Spinal cord (tissue), 10 donors: Measurements from ENCODE around the gene DNAAF5. TPM values are rescaled to one million over a fixed set of nuclear protein-coding genes. Genes with fewer than 3 reads are reported as not detected.

ENCODE experiments used
- DNase-seq, 6 donors: peaks; one replicate each; pipeline versions ENCODE4 v3.0.0 to v3.0.0-alpha.2; 2013 to 2015; ENCODE audit warnings: low spot score in 6 of 6, low read depth in 4 of 6
- H3K27ac ChIP-seq: one replicate; pipeline ENCODE4 v1.5.1; 2013; ENCODE audit warnings: low read depth, low read length, control low read depth
- H3K27me3 ChIP-seq: one replicate; pipeline ENCODE4 v1.6.1; 2013; ENCODE audit warnings: low read length; ENCODE audit not compliant: control insufficient read depth, insufficient read depth
- H3K36me3 ChIP-seq: one replicate; pipeline ENCODE4 v1.6.1; 2013; ENCODE audit warnings: low read length; ENCODE audit not compliant: control insufficient read depth, insufficient read depth
- H3K4me1 ChIP-seq: one replicate; pipeline ENCODE4 v1.6.1; 2013; ENCODE audit warnings: low read length; ENCODE audit not compliant: control insufficient read depth, insufficient read depth
- H3K4me3 ChIP-seq: one replicate; pipeline ENCODE4 v1.5.1; 2013; ENCODE audit warnings: low read depth, low read length, control low read depth
- H3K9me3 ChIP-seq: one replicate; pipeline ENCODE4 v1.6.1; 2013; ENCODE audit warnings: low read length; ENCODE audit not compliant: control insufficient read depth, insufficient read depth
- WGBS: methylation state at CpG from one replicate; pipeline ENCODE4 v1.1.5; 2013; ENCODE audit warnings: missing lambda C conversion rate; ENCODE audit not compliant: insufficient coverage; 5-methylcytosine and 5-hydroxymethylcytosine counted together
- polyA plus RNA-seq, 2 donors: library from polyadenylated mRNA; unstranded; fragments of 120-200 nt; gene quantifications; one replicate each; pipeline ENCODE4 v1.2.1, GENCODE V29; 2013; ENCODE audit not compliant: insufficient read length in 2 of 2
- total RNA-seq, 2 donors: library from RNA; depleted of rRNA in 1 of 2; stranded (reverse); fragments of 120-200 nt in 1 of 2; fragments of >200 nt in 1 of 2; gene quantifications; one replicate each; pipeline versions ENCODE4 v1.2.3 to v1.2.4, GENCODE V29; 2013 to 2014
- donor health status: healthy.

Gene DNAAF5
- total and polyA plus RNA-seq, 4 donors: 10.9 to 23.3 (median 22.4) TPM

DNA sequence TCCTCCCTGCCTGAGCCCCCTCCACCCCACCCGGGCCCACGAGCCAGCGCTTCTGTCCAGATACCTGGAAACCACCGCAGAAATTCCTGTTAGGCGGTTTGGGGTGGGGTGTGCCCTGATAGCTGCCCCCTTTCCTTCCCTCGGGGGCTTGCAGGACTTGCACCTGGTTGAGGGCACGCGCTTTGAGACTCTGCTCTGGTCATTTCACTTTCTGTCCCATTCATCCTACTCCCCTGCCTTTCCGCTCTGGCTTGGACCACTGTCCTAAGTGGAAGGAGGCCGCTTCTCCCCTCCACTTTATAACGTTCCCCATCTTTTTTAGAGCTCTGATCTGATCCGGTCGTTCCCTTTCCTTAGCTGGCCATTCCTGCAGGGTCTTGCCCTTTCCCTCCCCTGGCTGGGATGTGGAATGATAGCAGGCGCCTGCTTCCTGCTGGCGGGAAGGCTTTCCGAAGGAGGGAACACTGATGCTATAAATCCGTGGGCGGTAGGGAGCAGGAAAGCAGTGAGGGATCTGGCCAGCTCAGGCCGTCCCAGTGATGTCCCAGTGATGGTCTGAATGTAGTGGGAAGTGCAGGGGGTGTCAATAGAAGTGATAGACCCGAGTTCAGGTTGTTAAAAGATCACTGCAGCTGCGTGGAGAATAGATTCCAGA lies 1.4 kb downstream of the DNAAF5 start:
- peaks cover 37% of the 10 kb centered on the region for H3K36me3 ChIP-seq
- H3K27me3 ChIP-seq: no peaks in the 10 kb centered on the region
- peak overlapping the region; percentile 26 for H3K4me3 ChIP-seq
- no peaks in the 10 kb centered on the region for H3K9me3 ChIP-seq
- 26% methylated on average over 15 of the region's 21 CpGs for WGBS
- no peak for DNase-seq
- H3K27ac ChIP-seq: no peak overlapping the region
- H3K4me1 ChIP-seq: peaks cover 29% of the 10 kb centered on the region

DNA sequence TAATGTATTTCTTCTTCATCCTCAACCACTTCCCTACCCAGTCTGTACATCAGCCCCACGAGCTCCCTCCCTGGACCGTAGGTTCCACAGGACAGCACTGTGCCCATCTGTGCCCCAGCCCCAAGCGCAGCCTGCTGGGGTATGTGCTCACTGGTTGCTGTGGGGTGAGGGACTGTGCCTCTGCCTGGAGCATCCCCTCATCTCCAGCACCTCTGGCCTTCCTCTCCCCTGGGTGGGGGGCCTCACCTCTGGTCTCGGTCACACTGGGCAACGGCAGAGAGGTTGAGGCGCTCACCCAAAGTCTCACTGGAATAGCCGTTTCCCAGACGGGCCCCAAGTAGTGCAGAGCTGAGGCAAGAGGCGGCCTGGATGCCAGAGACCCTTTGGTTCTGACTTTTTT lies 2.1 kb downstream of the DNAAF5 start:
- DNase-seq: no peak
- Histone ChIP-seq H3K27ac (no peak overlapping the region), H3K27me3 (no peaks in the 10 kb centered on the region), H3K36me3 (peaks cover 37% of the 10 kb centered on the region), H3K9me3 (no peaks in the 10 kb centered on the region), H3K4me1 (peaks cover 29% of the 10 kb centered on the region), H3K4me3 (no peak overlapping the region)
- 94% methylated on average over 6 of the region's 9 CpGs for WGBS

GRCh38 chr7:729140-730000 lies 2.9 kb downstream of the DNAAF5 start:
- 96% methylated on average over 26 of the region's 29 CpGs for WGBS
- Histone ChIP-seq H3K27ac (no peak overlapping the region), H3K36me3 (peaks cover 37% of the 10 kb centered on the region), H3K27me3 (no peaks in the 10 kb centered on the region), H3K4me1 (peaks cover 29% of the 10 kb centered on the region), H3K4me3 (no peak overlapping the region), H3K9me3 (peaks cover 1% of the 10 kb centered on the region)
- no peak for DNase-seq

- Histone ChIP-seq H3K9me3 (peaks cover 2% of the 10 kb centered on the region), H3K27me3 (no peaks in the 10 kb centered on the region), H3K4me3 (no peak overlapping the region), H3K4me1 (peaks cover 28% of the 10 kb centered on the region), H3K36me3 (peaks cover 37% of the 10 kb centered on the region), H3K27ac (no peak overlapping the region)
- 95% methylated on average over 17 of the region's 23 CpGs for WGBS
- no peak for DNase-seq
Observed at GRCh38 chr7:730501-731439, 4.3 kb downstream of the DNAAF5 start.

- no peaks in the 10 kb centered on the region for H3K27me3 ChIP-seq
- H3K4me3 ChIP-seq: no peak overlapping the region
- H3K36me3 ChIP-seq: peaks cover 37% of the 10 kb centered on the region
- DNase-seq: no peak
- H3K9me3 ChIP-seq: peaks cover 2% of the 10 kb centered on the region
- H3K4me1 ChIP-seq: peaks cover 22% of the 10 kb centered on the region
- WGBS: 94% methylated on average over 10 of the region's 17 CpGs
- no peak overlapping the region for H3K27ac ChIP-seq
Observed at GRCh38 chr7:731440-732085, 5.1 kb downstream of the DNAAF5 start.

DNA sequence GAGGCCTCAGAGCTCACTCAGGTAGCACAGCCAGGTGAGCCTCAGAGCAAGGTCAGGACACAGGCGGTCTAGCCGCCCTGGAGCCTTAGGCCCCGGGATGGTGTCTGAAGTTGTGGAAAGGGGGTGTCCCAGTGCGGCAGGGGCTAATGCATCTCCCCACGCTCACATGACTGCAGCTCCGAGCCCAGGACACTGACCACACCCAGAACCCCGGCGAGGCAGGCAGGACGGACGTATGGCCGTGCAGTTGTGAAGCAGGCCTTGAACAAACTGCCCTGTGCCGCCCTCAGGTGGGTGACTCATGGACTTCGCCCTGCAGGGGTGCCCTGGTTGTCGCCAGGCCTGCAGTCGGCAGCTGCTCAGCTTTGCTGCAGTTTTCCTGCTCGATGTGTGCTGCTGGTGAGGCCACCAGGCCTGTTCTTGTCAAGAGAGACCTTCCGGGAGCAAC lies 5.6 kb downstream of the DNAAF5 start:
- WGBS: 69% methylated on average over 17 of the region's 17 CpGs
- DNase-seq: peak in 2 of 6 donors; percentile 7 to 27
- no peak overlapping the region for H3K4me3 ChIP-seq

DNA sequence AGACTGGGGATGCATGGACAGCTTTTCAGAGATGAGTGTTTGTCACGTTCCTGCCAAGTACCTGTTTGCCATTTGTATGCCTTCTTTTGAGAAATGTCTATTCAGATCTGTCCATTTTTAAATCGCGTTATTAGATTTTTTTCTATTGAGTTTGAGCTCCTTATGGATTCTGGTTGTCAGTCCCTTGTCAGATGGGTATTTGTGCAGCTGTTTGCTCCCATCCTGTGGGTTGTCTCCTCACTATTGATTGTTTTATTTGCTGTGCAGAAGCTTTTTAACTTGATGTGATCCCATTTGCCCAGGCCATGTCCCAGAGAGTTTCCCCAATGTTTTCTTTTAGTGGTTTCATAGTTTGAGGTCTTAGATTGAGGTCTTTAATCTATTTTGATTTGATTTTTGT lies 6.1 kb downstream of the DNAAF5 start:
- H3K4me3 ChIP-seq: no peak overlapping the region
- WGBS: 94% methylated on average over 3 of the region's 3 CpGs
- DNase-seq: no peak
- H3K36me3 ChIP-seq: peaks cover 37% of the 10 kb centered on the region
- H3K9me3 ChIP-seq: peaks cover 2% of the 10 kb centered on the region
- no peak overlapping the region for H3K27ac ChIP-seq
- H3K4me1 ChIP-seq: peaks cover 19% of the 10 kb centered on the region
- H3K27me3 ChIP-seq: no peaks in the 10 kb centered on the region

More for the DNA sequence above, 5.6 kb downstream of the DNAAF5 start:
- no peaks in the 10 kb centered on the region for H3K27me3 ChIP-seq
- peaks cover 37% of the 10 kb centered on the region for H3K36me3 ChIP-seq
- H3K4me1 ChIP-seq: peaks cover 22% of the 10 kb centered on the region
- no peak overlapping the region for H3K27ac ChIP-seq
- peaks cover 2% of the 10 kb centered on the region for H3K9me3 ChIP-seq

- 100% methylated on average over 2 of the region's 4 CpGs for WGBS
- DNase-seq: no peak
- peaks cover 7% of the 10 kb centered on the region for H3K4me1 ChIP-seq
- no peak overlapping the region for H3K4me3 ChIP-seq
- H3K9me3 ChIP-seq: peaks cover 2% of the 10 kb centered on the region
- H3K36me3 ChIP-seq: peaks cover 36% of the 10 kb centered on the region
- no peak overlapping the region for H3K27ac ChIP-seq
- no peaks in the 10 kb centered on the region for H3K27me3 ChIP-seq
Observed at GRCh38 chr7:734214-734613, 7.7 kb downstream of the DNAAF5 start.

DNA sequence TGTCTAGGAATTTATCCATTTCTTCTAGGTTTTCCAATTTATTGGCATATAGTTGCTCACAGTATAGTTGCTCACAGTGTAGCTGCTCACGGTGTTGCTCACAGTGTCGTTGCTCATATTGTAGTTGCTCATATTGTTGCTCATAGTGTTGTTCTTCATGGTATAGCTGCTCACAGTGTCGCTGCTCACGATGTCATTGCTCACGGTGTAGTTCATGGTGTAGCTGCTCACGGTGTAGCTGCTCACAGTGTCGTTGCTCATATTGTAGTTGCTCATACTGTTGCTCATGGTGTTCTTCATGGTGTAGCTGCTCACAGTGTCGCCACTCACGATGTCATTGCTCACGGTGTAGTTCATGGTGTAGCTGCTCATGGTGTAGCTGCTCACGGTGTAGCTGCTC lies 8.3 kb downstream of the DNAAF5 start:
- Histone ChIP-seq H3K27me3 (no peaks in the 10 kb centered on the region), H3K9me3 (peaks cover 2% of the 10 kb centered on the region), H3K27ac (no peak overlapping the region), H3K4me1 (peaks cover 7% of the 10 kb centered on the region), H3K36me3 (peaks cover 36% of the 10 kb centered on the region), H3K4me3 (no peak overlapping the region)
- no peak for DNase-seq
- WGBS: 96% methylated on average over 11 of the region's 11 CpGs
